ENCODE measurements around the gene ABHD10. TPM values are rescaled to one million over a fixed set of nuclear protein-coding genes. Genes with fewer than 3 reads are reported as not detected.

ABHD10 gene
- total RNA-seq, 1 experiment from 2014 or later, result 30.3 TPM

- in situ Hi-C loops (cut with HindIII; ENCODE audit: low pct_unique_long_range_greater_than_20kb, low sequenced_read_pairs), result no loop called here
- TF ChIP-seq TCF7L2 (IDR thresholded peaks at IDR 0.05; ENCODE audit: low read depth, low read length), result no peak
- TF ChIP-seq CTCF (IDR thresholded peaks at IDR 0.05), result no peak
- no peak for TF ChIP-seq POLR2AphosphoS5 (IDR thresholded peaks at IDR 0.05; ENCODE audit: low read depth, low read length)
- DNase-seq (ENCODE audit: low read depth, low spot score) (no peak), ATAC-seq (no peak)
- ChIA-PET POLR2A (no interaction called here), CTCF (interaction anchor here (2.2 kb wide), 1 partner anchor 254 kb away, joined by 8 read pairs; no protein-coding TSS in a partner anchor)
- peaks cover 6% of the 10 kb centered on the region; the same call in 1 of the 2 replicates for H3K27me3 ChIP-seq (ENCODE audit: control insufficient read depth, insufficient read depth, low read length)
- no TSS peak for BruUV-seq (replicated peaks)
- no peaks in the 10 kb centered on the region for H3K4me1 ChIP-seq (ENCODE audit: control insufficient read depth, insufficient read depth, low read length)
- intact Hi-C loops (cut with micrococcal nuclease; ENCODE audit: unreplicated experiment), result no loop called here
- no peaks in the 10 kb centered on the region for H3K36me3 ChIP-seq (ENCODE audit: control insufficient read depth, insufficient read depth, low read length)
- H3K4me3 ChIP-seq (ENCODE audit: low read depth in 2 of 2, low read length in 2 of 2), result no peak overlapping the region
- no peak overlapping the region for H3K27ac ChIP-seq (ENCODE audit: low read length)
- no peaks in the 10 kb centered on the region for H3K9me3 ChIP-seq (ENCODE audit: control insufficient read depth, insufficient read depth, low read depth, low read length)
Measured at GRCh38 chr3:111970376-111970775, 8.4 kb upstream of the ABHD10 start.

GRCh38 chr3:111971533-111972130, 7.2 kb upstream of the ABHD10 start:
- BruUV-seq (replicated peaks), result no TSS peak
- ATAC-seq, result no peak
- ChIA-PET CTCF (interaction anchor here (0.6 kb wide), 1 partner anchor 142 kb away, joined by 4 read pairs; no protein-coding TSS in a partner anchor), POLR2A (no interaction called here)
- intact Hi-C loops (cut with micrococcal nuclease; ENCODE audit: unreplicated experiment) (no loop called here), in situ Hi-C loops (cut with HindIII; ENCODE audit: low pct_unique_long_range_greater_than_20kb, low sequenced_read_pairs) (no loop called here)
- no peak for DNase-seq (ENCODE audit: low read depth, low spot score)
- Histone ChIP-seq H3K4me3 (ENCODE audit: low read depth in 2 of 2, low read length in 2 of 2) (no peak overlapping the region), H3K27me3 (ENCODE audit: control insufficient read depth, insufficient read depth, low read length) (peaks cover 13% of the 10 kb centered on the region; the same call in 1 of the 2 replicates), H3K27ac (ENCODE audit: low read length) (no peak overlapping the region), H3K4me1 (ENCODE audit: control insufficient read depth, insufficient read depth, low read length) (no peaks in the 10 kb centered on the region), H3K36me3 (ENCODE audit: control insufficient read depth, insufficient read depth, low read length) (no peaks in the 10 kb centered on the region), H3K9me3 (ENCODE audit: control insufficient read depth, insufficient read depth, low read depth, low read length) (no peaks in the 10 kb centered on the region)
- TF ChIP-seq POLR2AphosphoS5 (IDR thresholded peaks at IDR 0.05; ENCODE audit: low read depth, low read length) (no peak), TCF7L2 (IDR thresholded peaks at IDR 0.05; ENCODE audit: low read depth, low read length) (no peak)

GRCh38 chr3:111972891-111973290, 5.9 kb upstream of the ABHD10 start:
- no peak overlapping the region for H3K4me3 ChIP-seq (ENCODE audit: low read depth in 2 of 2, low read length in 2 of 2)
- no peak for TF ChIP-seq TCF7L2 (IDR thresholded peaks at IDR 0.05; ENCODE audit: low read depth, low read length)
- TF ChIP-seq REST (IDR thresholded peaks at IDR 0.05; ENCODE audit: insufficient read depth in 1 of 2, low read depth in 2 of 2, low read length in 1 of 2), result no peak
- no peak for TF ChIP-seq SIN3A (IDR thresholded peaks at IDR 0.05; ENCODE audit: borderline replicate concordance, insufficient read depth, low read depth, low read length)
- TF ChIP-seq POLR2AphosphoS5 (IDR thresholded peaks at IDR 0.05; ENCODE audit: low read depth, low read length), result no peak
- no peak for TF ChIP-seq CTCF (IDR thresholded peaks at IDR 0.05)
- ATAC-seq (no peak), DNase-seq (ENCODE audit: low read depth, low spot score) (no peak)
- no peak overlapping the region for H3K27ac ChIP-seq (ENCODE audit: low read length)
- no peaks in the 10 kb centered on the region for H3K4me1 ChIP-seq (ENCODE audit: control insufficient read depth, insufficient read depth, low read length)
- H3K36me3 ChIP-seq (ENCODE audit: control insufficient read depth, insufficient read depth, low read length), result no peaks in the 10 kb centered on the region
- in situ Hi-C loops (cut with HindIII; ENCODE audit: low pct_unique_long_range_greater_than_20kb, low sequenced_read_pairs) (no loop called here), intact Hi-C loops (cut with micrococcal nuclease; ENCODE audit: unreplicated experiment) (no loop called here)
- CTCF ChIA-PET, result no interaction called here
- no peaks in the 10 kb centered on the region for H3K9me3 ChIP-seq (ENCODE audit: control insufficient read depth, insufficient read depth, low read depth, low read length)
- no TSS peak for BruUV-seq (replicated peaks)
- H3K27me3 ChIP-seq (ENCODE audit: control insufficient read depth, insufficient read depth, low read length), result peaks cover 13% of the 10 kb centered on the region; the same call in 1 of the 2 replicates
- POLR2A ChIA-PET, result no interaction called here
